GM12872 (cell line): ENCODE data around the gene OTUD6A.

Source experiments
- TF ChIP-seq, protein P1 (sequence below): IDR thresholded peaks from 3 replicates; pipeline ENCODE4 v1.5.1; 2011; ENCODE audit warnings: low read depth, mild to moderate bottlenecking, low read length, moderate library complexity; ENCODE audit not compliant: insufficient read depth

OTUD6A gene

DNA sequence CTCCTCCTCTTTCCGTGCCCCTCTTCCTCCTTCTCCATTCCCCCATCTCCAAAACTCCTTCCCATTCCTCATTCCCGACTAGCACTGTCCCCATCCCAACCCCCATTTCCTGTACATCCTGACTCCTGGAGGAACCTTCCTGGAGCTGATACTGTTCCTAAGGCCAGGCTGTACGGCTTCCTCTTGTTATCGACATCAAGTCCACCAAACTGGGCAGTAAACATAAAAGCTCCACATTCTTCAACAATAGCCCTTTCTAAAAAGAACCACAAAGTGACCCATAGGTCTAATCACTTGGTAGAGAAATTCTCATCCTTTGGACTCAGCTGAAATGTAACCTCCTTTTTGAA is 35.4 kb upstream of the OTUD6A start:
- TF ChIP-seq, protein P1, sequence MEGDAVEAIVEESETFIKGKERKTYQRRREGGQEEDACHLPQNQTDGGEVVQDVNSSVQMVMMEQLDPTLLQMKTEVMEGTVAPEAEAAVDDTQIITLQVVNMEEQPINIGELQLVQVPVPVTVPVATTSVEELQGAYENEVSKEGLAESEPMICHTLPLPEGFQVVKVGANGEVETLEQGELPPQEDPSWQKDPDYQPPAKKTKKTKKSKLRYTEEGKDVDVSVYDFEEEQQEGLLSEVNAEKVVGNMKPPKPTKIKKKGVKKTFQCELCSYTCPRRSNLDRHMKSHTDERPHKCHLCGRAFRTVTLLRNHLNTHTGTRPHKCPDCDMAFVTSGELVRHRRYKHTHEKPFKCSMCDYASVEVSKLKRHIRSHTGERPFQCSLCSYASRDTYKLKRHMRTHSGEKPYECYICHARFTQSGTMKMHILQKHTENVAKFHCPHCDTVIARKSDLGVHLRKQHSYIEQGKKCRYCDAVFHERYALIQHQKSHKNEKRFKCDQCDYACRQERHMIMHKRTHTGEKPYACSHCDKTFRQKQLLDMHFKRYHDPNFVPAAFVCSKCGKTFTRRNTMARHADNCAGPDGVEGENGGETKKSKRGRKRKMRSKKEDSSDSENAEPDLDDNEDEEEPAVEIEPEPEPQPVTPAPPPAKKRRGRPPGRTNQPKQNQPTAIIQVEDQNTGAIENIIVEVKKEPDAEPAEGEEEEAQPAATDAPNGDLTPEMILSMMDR: no peak

DNA sequence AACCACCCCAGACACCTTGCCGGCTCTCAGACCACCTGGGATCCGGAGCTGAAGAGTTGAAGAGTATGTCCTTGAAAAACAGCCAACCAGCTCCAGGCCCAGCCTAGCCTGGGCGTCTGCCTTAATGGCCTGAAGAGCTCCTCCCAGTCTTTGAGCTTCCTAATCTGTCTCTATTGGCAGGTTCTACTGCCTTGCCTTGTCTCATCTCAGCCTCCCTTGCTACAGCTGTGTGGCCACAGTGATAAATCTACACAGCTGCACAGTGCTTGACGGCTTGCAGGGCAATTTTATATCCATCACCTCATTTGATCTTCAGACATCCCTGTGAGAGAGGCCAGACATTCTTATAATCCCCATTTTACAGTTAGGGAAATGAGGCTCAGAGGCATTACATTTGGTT is 32.4 kb upstream of the OTUD6A start:
- TF ChIP-seq, protein P1: no peak

DNA sequence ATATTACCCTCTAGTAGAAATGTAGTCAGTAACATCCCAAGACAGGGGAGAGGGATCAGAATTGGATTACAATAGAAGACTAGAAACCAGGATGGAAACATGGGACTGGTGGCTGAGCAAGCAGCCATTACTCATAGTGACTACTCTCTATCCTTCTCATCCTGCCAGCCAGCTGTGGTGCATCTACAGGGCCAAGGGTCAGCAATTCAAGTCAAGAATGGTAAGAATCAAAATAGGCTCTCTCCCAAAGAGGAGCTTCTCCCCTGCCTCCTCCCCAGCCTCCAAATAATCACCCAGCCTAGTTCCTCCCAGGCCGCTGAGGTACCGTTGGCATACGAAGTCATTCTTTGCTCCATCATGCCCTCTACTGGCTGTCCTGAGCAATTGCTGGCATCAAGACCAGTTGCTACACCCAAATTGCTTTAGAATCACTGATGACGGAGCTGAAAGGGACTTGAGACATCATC is 31.9 kb upstream of the OTUD6A start:
- TF ChIP-seq, protein P1: peak; percentile 77

DNA sequence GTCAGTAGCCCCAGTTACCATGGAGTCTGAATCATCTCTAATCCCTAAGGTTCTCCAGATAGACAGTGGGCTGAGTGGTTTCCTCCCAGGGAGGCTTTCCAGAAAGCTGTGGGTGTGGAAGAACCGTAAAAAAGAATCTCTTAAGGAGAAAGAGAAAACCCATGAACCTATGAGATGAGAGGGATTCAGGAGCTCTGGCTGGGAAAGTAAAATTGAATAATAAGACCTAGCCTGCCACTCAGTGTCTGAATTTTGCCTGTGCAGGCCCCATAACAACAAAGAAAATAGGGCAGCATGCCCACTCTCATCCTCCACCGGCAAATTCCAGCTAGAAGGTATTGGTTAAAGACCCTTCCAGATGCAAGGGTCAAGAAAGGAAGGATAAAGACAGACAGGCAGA is 29.5 kb upstream of the OTUD6A start:
- TF ChIP-seq, protein P1: no peak

DNA sequence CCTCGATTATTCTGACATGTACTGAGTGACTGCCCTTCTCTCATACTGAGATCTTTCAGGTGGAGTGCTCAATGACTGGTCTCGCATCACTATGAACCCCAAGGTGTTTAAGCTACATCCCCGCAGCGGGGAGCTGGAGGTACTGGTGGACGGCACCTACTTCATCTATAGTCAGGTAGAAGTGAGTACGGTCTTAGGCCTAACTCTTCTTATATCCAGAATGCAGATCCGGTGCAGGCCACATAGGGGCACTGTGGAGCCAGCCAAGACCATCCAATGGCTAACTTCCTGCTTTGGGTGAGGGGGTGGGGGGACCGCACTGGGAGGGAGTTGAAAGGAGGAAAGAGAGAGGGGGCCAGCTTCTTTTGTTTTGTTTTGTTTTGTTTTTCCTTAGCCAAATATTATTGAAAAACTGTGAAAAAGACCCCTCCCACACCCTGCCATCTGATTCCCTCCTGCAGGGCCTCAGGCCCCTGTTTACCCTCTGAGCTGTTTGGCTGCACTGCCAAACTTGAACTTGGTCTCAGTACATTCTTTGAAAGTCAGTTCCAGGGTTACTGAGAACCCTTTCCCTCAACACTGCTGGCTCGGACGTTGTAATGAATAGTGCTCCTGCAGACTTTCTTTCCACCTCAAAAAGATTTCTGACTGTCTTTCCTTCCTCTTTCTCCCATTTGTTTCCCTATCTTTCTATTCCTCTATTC is 28.8 kb upstream of the OTUD6A start:
- TF ChIP-seq, protein P1: peak; percentile 63

DNA sequence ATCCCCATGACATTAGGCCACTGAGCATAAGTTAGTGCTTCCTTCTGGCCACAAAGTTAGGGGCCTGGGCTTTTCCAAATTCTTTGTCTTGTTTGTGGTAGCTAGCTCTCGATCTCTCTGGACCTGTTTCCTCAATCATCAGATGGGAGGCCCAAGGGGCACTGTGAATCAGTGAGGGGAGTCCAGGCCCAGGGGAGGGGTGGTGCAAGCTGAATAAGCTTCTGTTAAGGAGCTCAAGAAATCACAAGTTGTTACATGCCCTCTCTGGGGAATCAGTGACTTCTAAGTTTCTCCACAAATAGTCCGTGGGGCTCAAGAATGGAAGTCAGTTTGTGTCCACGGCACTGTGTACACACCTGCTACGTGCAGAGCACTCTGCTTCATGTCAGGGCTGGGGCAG is 27.6 kb upstream of the OTUD6A start:
- TF ChIP-seq, protein P1: no peak

DNA sequence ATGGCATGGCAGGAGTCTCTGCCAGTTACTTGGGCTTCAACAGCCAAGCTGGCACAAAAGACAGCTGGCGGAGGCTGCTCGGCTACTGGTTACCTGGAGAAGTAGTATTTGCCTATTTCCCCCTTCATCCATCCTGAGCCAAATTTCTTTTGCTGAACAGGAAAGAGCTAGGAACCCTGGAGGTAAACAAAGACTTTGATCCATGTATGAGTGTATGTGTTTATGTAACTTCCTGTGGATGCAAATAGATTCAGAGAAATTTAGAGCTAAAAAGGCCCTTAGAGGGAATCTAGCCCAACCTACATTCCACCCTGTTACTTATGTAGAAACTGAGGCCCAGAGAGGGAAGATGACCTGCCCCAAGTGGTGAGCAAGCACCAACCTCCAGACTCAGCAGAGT is 23.7 kb upstream of the OTUD6A start:
- TF ChIP-seq, protein P1: no peak
